ENCODE measurements around the gene ARHGAP36.

The ARHGAP36 gene

DNA sequence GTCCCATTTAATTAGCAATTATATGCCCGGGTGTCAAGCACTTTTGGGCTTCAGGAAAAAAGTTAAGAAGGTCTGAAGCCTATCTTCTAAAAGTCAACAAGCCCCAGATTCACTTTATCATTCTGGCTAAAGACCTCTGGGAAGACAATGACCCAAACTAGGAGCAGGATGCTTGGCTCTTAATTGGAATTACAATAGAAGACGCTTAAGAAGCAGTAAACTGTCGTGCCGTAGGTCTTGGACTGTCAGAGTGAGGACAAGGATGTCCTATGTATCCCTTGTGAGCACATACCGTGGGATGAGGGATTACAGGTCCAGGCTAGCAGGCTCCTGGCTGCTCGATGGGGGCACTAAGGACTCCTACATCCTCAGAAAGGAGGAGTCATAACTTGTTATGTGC is 3.2 kb upstream of the ARHGAP36 start:
- Histone ChIP-seq H3K9ac (ENCODE audit: low read depth, low read length) (no peak overlapping the region), H3K4me2 (ENCODE audit: low read length) (no peak overlapping the region), H3K36me3 (ENCODE audit: insufficient read depth, low read length) (no peaks in the 10 kb centered on the region), H3K4me1 (ENCODE audit: control insufficient read depth, insufficient read depth, low read length) (no peaks in the 10 kb centered on the region), H3K4me3 (ENCODE audit: low read length) (no peak overlapping the region), H3K27me3 (ENCODE audit: control insufficient read depth, insufficient read depth, low read length) (peaks cover 5% of the 10 kb centered on the region), H3K9me3 (replicated peaks; ENCODE audit: low read length) (no peaks in the 10 kb centered on the region)

DNA sequence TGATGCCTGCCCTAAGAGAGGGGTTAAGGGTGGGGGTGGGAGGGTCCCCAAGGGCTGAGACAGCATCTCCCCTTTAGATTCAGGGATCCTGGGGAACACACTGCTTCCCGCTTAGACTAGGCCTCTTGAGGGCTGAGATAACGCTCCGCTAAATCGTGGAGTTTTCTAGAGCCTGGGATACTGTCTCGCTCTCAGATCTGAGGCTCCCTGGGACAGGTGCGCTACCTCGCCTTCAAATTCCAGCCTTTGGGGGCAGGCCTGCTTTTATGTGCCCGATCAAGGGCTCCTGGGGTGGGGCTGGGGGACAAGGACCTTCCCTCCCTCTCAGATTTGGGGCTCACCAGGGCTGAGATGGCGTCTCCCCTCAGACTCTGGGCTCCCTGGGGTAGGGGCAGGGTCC is 440 bp upstream of the ARHGAP36 start:
- no peak overlapping the region for H3K9ac ChIP-seq (ENCODE audit: low read depth, low read length)
- no peaks in the 10 kb centered on the region for H3K9me3 ChIP-seq (replicated peaks; ENCODE audit: low read length)
- no peak overlapping the region for H3K4me3 ChIP-seq (ENCODE audit: low read length)
- peaks cover 5% of the 10 kb centered on the region for H3K27me3 ChIP-seq (ENCODE audit: control insufficient read depth, insufficient read depth, low read length)
- no peak overlapping the region for H3K4me2 ChIP-seq (ENCODE audit: low read length)
- no peaks in the 10 kb centered on the region for H3K36me3 ChIP-seq (ENCODE audit: insufficient read depth, low read length)
- no peaks in the 10 kb centered on the region for H3K4me1 ChIP-seq (ENCODE audit: control insufficient read depth, insufficient read depth, low read length)

DNA sequence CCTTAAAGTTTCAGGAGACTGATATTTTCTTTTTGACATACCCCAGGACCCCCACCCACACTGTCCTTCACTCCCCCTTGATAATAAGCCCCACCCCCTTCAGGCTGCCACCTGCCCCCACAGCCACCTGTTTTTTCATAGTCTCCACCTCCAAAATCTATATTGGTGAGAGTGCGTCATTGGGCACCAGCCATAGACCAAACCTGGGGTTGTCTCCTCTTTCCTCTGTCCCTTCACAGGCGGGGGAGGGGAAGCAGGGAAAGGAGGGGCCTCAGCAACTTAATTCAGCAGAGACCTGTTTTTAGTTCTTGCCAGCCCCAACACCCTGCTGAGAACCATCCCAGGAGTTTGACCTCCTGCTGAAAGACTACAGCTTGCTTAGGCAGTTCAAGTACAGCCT is 1.1 kb downstream of the ARHGAP36 start:
- Histone ChIP-seq H3K4me3 (ENCODE audit: low read length) (no peak overlapping the region), H3K9me3 (replicated peaks; ENCODE audit: low read length) (no peaks in the 10 kb centered on the region), H3K4me1 (ENCODE audit: control insufficient read depth, insufficient read depth, low read length) (no peaks in the 10 kb centered on the region), H3K4me2 (ENCODE audit: low read length) (no peak overlapping the region), H3K27me3 (ENCODE audit: control insufficient read depth, insufficient read depth, low read length) (peaks cover 10% of the 10 kb centered on the region), H3K9ac (ENCODE audit: low read depth, low read length) (no peak overlapping the region), H3K36me3 (ENCODE audit: insufficient read depth, low read length) (no peaks in the 10 kb centered on the region)

- peaks cover 16% of the 10 kb centered on the region for H3K27me3 ChIP-seq (ENCODE audit: control insufficient read depth, insufficient read depth, low read length)
- H3K4me1 ChIP-seq (ENCODE audit: control insufficient read depth, insufficient read depth, low read length): no peaks in the 10 kb centered on the region
- no peak overlapping the region for H3K9ac ChIP-seq (ENCODE audit: low read depth, low read length)
- H3K4me2 ChIP-seq (ENCODE audit: low read length): no peak overlapping the region
- H3K4me3 ChIP-seq (ENCODE audit: low read length): no peak overlapping the region
- no peaks in the 10 kb centered on the region for H3K36me3 ChIP-seq (ENCODE audit: insufficient read depth, low read length)
- H3K9me3 ChIP-seq (replicated peaks; ENCODE audit: low read length): no peaks in the 10 kb centered on the region
Observed at GRCh38 chrX:131060147-131060546, 2.0 kb downstream of the ARHGAP36 start.

DNA sequence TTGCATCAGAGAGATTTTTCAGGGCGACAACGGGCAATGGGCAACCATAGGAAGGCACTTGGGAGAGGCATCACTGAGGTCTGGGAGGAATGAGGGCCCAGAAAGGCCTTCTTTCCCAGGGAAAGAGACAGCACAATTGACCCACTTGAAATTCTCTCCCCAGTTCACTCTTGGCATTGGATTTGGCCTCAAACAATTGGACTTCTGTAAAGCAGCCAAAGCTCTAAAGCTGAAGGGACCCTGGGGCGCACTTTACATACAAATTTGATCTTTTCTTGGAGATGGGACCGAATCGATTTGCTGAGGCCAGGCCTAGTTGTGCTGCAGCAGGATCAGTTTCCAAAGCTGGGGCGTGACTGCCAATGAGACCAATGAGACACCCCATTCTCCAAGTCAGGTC is 3.2 kb downstream of the ARHGAP36 start:
- Histone ChIP-seq H3K4me3 (ENCODE audit: low read length) (no peak overlapping the region), H3K9ac (ENCODE audit: low read depth, low read length) (no peak overlapping the region), H3K4me2 (ENCODE audit: low read length) (no peak overlapping the region), H3K27me3 (ENCODE audit: control insufficient read depth, insufficient read depth, low read length) (peaks cover 19% of the 10 kb centered on the region), H3K4me1 (ENCODE audit: control insufficient read depth, insufficient read depth, low read length) (no peaks in the 10 kb centered on the region), H3K36me3 (ENCODE audit: insufficient read depth, low read length) (no peaks in the 10 kb centered on the region), H3K9me3 (replicated peaks; ENCODE audit: low read length) (no peaks in the 10 kb centered on the region)

- no peak overlapping the region for H3K9ac ChIP-seq (ENCODE audit: low read depth, low read length)
- H3K4me2 ChIP-seq (ENCODE audit: low read length): no peak overlapping the region
- H3K9me3 ChIP-seq (replicated peaks; ENCODE audit: low read length): no peaks in the 10 kb centered on the region
- H3K36me3 ChIP-seq (ENCODE audit: insufficient read depth, low read length): no peaks in the 10 kb centered on the region
- peaks cover 22% of the 10 kb centered on the region for H3K27me3 ChIP-seq (ENCODE audit: control insufficient read depth, insufficient read depth, low read length)
- H3K4me3 ChIP-seq (ENCODE audit: low read length): no peak overlapping the region
- no peaks in the 10 kb centered on the region for H3K4me1 ChIP-seq (ENCODE audit: control insufficient read depth, insufficient read depth, low read length)
Observed at GRCh38 chrX:131063613-131064012, 5.5 kb downstream of the ARHGAP36 start.

DNA sequence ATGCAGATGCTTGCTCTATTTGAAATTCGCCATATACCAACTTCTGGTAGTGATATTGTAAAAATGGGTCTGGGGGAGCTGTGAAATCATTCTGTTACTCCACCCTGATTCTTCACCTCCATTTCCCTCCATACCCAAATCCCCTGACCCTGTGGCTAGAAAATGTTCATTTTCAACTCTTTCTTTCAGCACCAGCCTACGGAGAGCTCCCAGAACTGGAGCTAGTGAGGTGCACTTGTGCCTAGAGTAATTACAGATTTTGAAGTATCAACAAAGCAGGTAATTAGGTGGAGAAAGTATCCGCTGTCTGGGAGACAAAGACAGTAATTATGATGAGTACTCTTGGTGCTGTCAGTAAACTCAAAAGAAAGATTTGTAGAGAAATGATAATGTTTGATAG is 8.1 kb downstream of the ARHGAP36 start:
- Histone ChIP-seq H3K4me2 (ENCODE audit: low read length) (no peak overlapping the region), H3K9me3 (replicated peaks; ENCODE audit: low read length) (no peaks in the 10 kb centered on the region), H3K4me1 (ENCODE audit: control insufficient read depth, insufficient read depth, low read length) (no peaks in the 10 kb centered on the region), H3K9ac (ENCODE audit: low read depth, low read length) (no peak overlapping the region), H3K27me3 (ENCODE audit: control insufficient read depth, insufficient read depth, low read length) (peaks cover 32% of the 10 kb centered on the region), H3K36me3 (ENCODE audit: insufficient read depth, low read length) (no peaks in the 10 kb centered on the region), H3K4me3 (ENCODE audit: low read length) (no peak overlapping the region)

GRCh38 chrX:131067216-131067615 is 9.1 kb downstream of the ARHGAP36 start:
- H3K9ac ChIP-seq (ENCODE audit: low read depth, low read length): no peak overlapping the region
- H3K27me3 ChIP-seq (ENCODE audit: control insufficient read depth, insufficient read depth, low read length): peaks cover 36% of the 10 kb centered on the region
- H3K9me3 ChIP-seq (replicated peaks; ENCODE audit: low read length): no peaks in the 10 kb centered on the region
- H3K4me1 ChIP-seq (ENCODE audit: control insufficient read depth, insufficient read depth, low read length): no peaks in the 10 kb centered on the region
- no peak overlapping the region for H3K4me3 ChIP-seq (ENCODE audit: low read length)
- H3K4me2 ChIP-seq (ENCODE audit: low read length): no peak overlapping the region
- no peaks in the 10 kb centered on the region for H3K36me3 ChIP-seq (ENCODE audit: insufficient read depth, low read length)

DNA sequence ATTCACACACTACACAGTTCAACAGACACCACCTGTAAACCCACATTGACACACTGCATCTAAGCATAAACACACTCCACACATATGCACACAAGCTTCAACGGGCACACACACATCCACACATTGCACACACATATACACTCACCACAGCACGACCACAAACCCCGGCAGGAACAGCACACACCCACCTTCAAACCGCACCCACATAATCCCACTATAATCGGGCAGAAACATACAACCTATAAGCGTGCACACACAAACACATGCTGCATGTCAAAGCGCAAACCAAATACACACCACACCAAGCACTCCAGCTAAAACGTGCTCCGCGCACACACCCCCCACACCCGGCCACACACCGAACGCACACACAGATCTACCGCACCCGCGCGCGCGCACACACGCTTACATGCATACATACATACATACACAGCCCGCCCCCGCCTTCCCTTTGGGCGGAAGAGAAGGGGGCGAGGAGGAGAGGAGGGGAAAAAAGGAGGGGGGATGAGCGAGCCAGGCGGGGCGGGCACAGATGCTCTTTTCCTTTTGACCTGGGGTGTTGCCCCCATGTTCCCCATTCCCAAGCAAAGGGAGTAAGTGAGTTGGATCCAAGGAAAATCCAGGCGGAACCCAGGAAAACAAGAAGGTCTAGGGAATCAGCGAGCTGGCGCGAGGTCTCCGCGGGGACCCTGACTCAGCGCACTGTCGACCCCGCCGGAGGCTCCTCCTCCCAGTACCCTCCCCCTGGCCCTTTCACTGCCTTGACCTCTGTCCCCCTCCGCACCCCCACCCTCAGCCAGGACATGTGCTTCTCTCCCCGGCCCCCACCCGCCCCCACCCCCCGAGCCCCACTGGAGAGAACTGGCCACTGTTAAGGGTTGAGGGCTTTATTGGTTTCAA is 9.9 kb downstream of the ARHGAP36 start:
- H3K4me3 ChIP-seq (ENCODE audit: low read length): no peak overlapping the region
- no peak overlapping the region for H3K4me2 ChIP-seq (ENCODE audit: low read length)
- H3K9ac ChIP-seq (ENCODE audit: low read depth, low read length): no peak overlapping the region
- peaks cover 41% of the 10 kb centered on the region for H3K27me3 ChIP-seq (ENCODE audit: control insufficient read depth, insufficient read depth, low read length)
- no peaks in the 10 kb centered on the region for H3K9me3 ChIP-seq (replicated peaks; ENCODE audit: low read length)
- no peaks in the 10 kb centered on the region for H3K36me3 ChIP-seq (ENCODE audit: insufficient read depth, low read length)
- H3K4me1 ChIP-seq (ENCODE audit: control insufficient read depth, insufficient read depth, low read length): no peaks in the 10 kb centered on the region

GRCh38 chrX:131068945-131069719 is 11.0 kb downstream of the ARHGAP36 start:
- Histone ChIP-seq H3K27me3 (ENCODE audit: control insufficient read depth, insufficient read depth, low read length) (peaks cover 40% of the 10 kb centered on the region), H3K4me1 (ENCODE audit: control insufficient read depth, insufficient read depth, low read length) (no peaks in the 10 kb centered on the region), H3K9me3 (replicated peaks; ENCODE audit: low read length) (no peaks in the 10 kb centered on the region), H3K36me3 (ENCODE audit: insufficient read depth, low read length) (no peaks in the 10 kb centered on the region), H3K4me2 (ENCODE audit: low read length) (no peak overlapping the region), H3K4me3 (ENCODE audit: low read length) (no peak overlapping the region), H3K9ac (ENCODE audit: low read depth, low read length) (no peak overlapping the region)

DNA sequence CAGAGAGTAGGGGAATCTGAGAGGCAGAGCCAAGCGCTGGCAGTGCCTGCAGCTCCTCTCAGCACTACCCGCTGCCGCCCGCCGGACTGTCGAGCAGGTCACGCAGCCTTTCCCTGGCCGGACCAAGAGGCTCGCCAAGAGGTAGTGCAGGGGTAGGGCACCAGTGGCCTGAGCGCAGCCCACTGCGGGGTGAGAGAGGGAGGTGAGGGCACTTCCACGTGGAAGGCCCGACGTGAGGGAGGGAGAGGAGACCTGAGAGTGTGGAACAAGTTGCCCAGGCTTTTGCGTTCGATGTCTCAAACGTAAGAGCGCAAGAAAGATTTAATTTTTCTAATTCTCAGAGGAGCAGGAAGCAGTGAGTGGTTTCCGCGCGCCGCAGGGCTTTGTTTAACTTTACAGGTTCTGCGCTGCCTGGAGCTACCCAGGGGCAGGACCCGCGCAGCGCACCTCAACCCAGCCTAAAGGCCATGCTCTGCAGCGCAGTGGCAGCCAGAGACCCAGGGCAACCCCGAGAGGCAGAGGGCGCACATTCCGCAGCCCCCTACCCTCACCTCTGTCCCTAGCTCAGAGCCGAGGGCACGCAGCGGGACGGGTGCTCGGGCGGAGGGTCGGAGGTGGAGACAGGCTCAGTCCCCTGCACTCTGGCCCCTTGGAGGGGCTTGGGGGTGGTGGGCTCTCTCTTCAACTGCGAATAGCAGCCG is 14.9 kb downstream of the ARHGAP36 start:
- no peak overlapping the region for H3K4me3 ChIP-seq (ENCODE audit: low read length)
- peaks cover 40% of the 10 kb centered on the region for H3K27me3 ChIP-seq (ENCODE audit: control insufficient read depth, insufficient read depth, low read length)
- no peak overlapping the region for H3K4me2 ChIP-seq (ENCODE audit: low read length)
- no peaks in the 10 kb centered on the region for H3K9me3 ChIP-seq (replicated peaks; ENCODE audit: low read length)
- H3K36me3 ChIP-seq (ENCODE audit: insufficient read depth, low read length): no peaks in the 10 kb centered on the region
- H3K4me1 ChIP-seq (ENCODE audit: control insufficient read depth, insufficient read depth, low read length): no peaks in the 10 kb centered on the region
- H3K9ac ChIP-seq (ENCODE audit: low read depth, low read length): no peak overlapping the region
